Measurements from ENCODE around the gene TAP1. TPM values are rescaled to one million over a fixed set of nuclear protein-coding genes. Genes with fewer than 3 reads are reported as not detected.

The TAP1 gene
- total and polyA plus RNA-seq, 2 of the 4 experiments (the other 2 are of a cell fraction): 20.1 to 27.6 TPM

DNA sequence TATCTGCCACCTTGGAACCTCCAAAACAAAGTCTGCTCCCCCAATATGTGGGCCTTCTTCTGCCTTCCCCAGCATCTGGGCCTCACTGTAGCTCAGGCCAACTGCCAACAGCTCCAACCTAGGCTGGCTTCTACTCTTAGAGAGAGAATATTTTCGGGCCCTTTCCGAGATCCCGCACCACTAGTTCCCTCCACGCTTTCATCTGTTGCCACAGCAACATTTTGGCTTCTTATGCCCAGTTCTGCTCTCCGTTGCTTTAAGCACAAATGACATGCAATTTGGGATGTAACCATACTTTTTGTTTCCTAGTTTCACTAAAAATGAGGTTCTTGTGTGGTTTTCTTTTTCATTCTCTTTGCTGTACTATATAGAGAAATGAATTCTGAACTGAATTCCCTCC, 34.1 kb upstream of the TAP1 start:
- H4K8ac ChIP-seq (ENCODE audit: low read depth in 2 of 2, low read length in 2 of 2): no peak overlapping the region
- no peak overlapping the region; the same call in 1 of the 2 replicates for H4K91ac ChIP-seq (ENCODE audit: insufficient read depth, low read depth, low read length)
- intact Hi-C loops (cut with micrococcal nuclease): loop anchor here (5.0 kb wide), 2 partner anchors 195 to 360 kb away; no protein-coding TSS in a partner anchor
- H3K23ac ChIP-seq (ENCODE audit: low read depth, low read length): no peak overlapping the region
- ATAC-seq (ENCODE audit: low read depth) (no peak), DNase-seq (no peak)
- no peak overlapping the region for H2AFZ ChIP-seq (replicated peaks; ENCODE audit: low read length, poor library complexity)
- CTCF ChIA-PET: no interaction called here
- no peak overlapping the region for H3K4me3 ChIP-seq (ENCODE audit: insufficient read depth, low read depth, low read length)
- POLR2A ChIA-PET (ENCODE audit: unreplicated experiment): no interaction called here
- H3K79me1 ChIP-seq (ENCODE audit: low read depth in 1 of 2, low read length in 2 of 2): no peaks in the 10 kb centered on the region
- no peak overlapping the region for H3K14ac ChIP-seq (replicated peaks; ENCODE audit: low read depth, low read length)
- no peaks in the 10 kb centered on the region for H3K9me1 ChIP-seq (ENCODE audit: insufficient read depth, low read length)
- no peak overlapping the region for H3K27ac ChIP-seq (ENCODE audit: insufficient read depth, low read length)
- H2BK120ac ChIP-seq (ENCODE audit: low read depth, low read length): 0 out of 2 replicates have a peak overlapping the region, but pooled peaks have one; percentile 49
- no peaks in the 10 kb centered on the region for H4K20me1 ChIP-seq (ENCODE audit: insufficient read depth, low read length)
- no peak overlapping the region for H2BK15ac ChIP-seq (ENCODE audit: low read depth, low read length)
- no CpG with 5 or more reads among the region's 5 CpGs for WGBS, 2 experiments (ENCODE audit: extremely low coverage in 2 of 2, insufficient read length in 1 of 2)
- H3K18ac ChIP-seq (ENCODE audit: low read depth, low read length): peak overlapping the region; percentile 18; the same call in 1 of the 2 replicates
- BruUV-seq (replicated peaks): no TSS peak
- H3K9me3 ChIP-seq (ENCODE audit: control insufficient read depth, insufficient read depth, low read length): no peaks in the 10 kb centered on the region
- H3K9ac ChIP-seq (ENCODE audit: low read depth, low read length): no peak overlapping the region
- dilution Hi-C loops (cut with HindIII; ENCODE audit: low sequenced_read_pairs, unreplicated experiment): no loop called here
- H3K36me3 ChIP-seq (ENCODE audit: control insufficient read depth, insufficient read depth, low read length): no peaks in the 10 kb centered on the region
- no peak overlapping the region for H3K4me2 ChIP-seq (ENCODE audit: low read depth, low read length)
- H3K4ac ChIP-seq (ENCODE audit: low read depth, low read length): no peak overlapping the region
- H3K4me1 ChIP-seq (ENCODE audit: control insufficient read depth, insufficient read depth, low read length): peaks cover 15% of the 10 kb centered on the region
- in situ Hi-C loops (cut with MboI; ENCODE audit: low sequenced_read_pairs): no loop called here
- no peak overlapping the region; the same call in 1 of the 2 replicates for H2BK20ac ChIP-seq (ENCODE audit: low read depth, low read length)
- no peak overlapping the region for H3K56ac ChIP-seq (ENCODE audit: extremely low read depth, insufficient read depth, low read length)
- H2AK9ac ChIP-seq (replicated peaks; ENCODE audit: low read depth, low read length, poor library complexity): no peak overlapping the region
- H3K27me3 ChIP-seq (ENCODE audit: control insufficient read depth, insufficient read depth, low read length): no peaks in the 10 kb centered on the region
- H4K5ac ChIP-seq (ENCODE audit: low read depth, low read length): no peak overlapping the region
- TF ChIP-seq CHD1 (IDR thresholded peaks at IDR 0.05; ENCODE audit: low read depth, low read length) (no peak), POLR2A (IDR thresholded peaks at IDR 0.05; ENCODE audit: low read depth, low read length) (no peak), CEBPB (IDR thresholded peaks at IDR 0.05; ENCODE audit: low read depth, low read length) (no peak), MXI1 (IDR thresholded peaks at IDR 0.05; ENCODE audit: borderline replicate concordance, low read depth, low read length) (no peak), SMC3 (IDR thresholded peaks at IDR 0.05; ENCODE audit: low read depth, low read length) (no peak), NFE2L2 (IDR thresholded peaks at IDR 0.05; ENCODE audit: low read depth, low read length) (no peak), RAD21 (IDR thresholded peaks at IDR 0.05; ENCODE audit: low read length) (no peak)
- TF ChIP-seq, protein P1, sequence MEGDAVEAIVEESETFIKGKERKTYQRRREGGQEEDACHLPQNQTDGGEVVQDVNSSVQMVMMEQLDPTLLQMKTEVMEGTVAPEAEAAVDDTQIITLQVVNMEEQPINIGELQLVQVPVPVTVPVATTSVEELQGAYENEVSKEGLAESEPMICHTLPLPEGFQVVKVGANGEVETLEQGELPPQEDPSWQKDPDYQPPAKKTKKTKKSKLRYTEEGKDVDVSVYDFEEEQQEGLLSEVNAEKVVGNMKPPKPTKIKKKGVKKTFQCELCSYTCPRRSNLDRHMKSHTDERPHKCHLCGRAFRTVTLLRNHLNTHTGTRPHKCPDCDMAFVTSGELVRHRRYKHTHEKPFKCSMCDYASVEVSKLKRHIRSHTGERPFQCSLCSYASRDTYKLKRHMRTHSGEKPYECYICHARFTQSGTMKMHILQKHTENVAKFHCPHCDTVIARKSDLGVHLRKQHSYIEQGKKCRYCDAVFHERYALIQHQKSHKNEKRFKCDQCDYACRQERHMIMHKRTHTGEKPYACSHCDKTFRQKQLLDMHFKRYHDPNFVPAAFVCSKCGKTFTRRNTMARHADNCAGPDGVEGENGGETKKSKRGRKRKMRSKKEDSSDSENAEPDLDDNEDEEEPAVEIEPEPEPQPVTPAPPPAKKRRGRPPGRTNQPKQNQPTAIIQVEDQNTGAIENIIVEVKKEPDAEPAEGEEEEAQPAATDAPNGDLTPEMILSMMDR (conservative IDR thresholded peaks at IDR 0.05; ENCODE audit: low read depth, low read length): no peak
- H2BK5ac ChIP-seq (ENCODE audit: low read depth, low read length, poor library complexity, severe bottlenecking): no peak overlapping the region
- no peak overlapping the region for H2AK5ac ChIP-seq (ENCODE audit: low read depth, low read length)
